GM12891 (cell line): ENCODE measurements around the gene NEDD4L.

Source experiments
- POLR2A ChIP-seq: IDR thresholded peaks from 2 replicates; pipeline ENCODE4 v1.6.1; 2011; ENCODE audit warnings: low read depth, low read length, control low read depth
- POLR2AphosphoS5 ChIP-seq: IDR thresholded peaks from 2 replicates; pipeline ENCODE4 v1.6.1; 2011; ENCODE audit warnings: low read depth, low read length, control low read depth
- TAF1 ChIP-seq: IDR thresholded peaks from 2 replicates; pipeline ENCODE4 v1.6.1; 2011; ENCODE audit warnings: low read depth, low read length, control low read depth

- TF ChIP-seq TAF1 (no peak), POLR2AphosphoS5 (no peak), POLR2A (no peak)
These were observed 152.1 kb downstream of the NEDD4L start for GRCh38 chr18:58196164-58196563.
